HL-60 (cell line): Measurements from ENCODE around the gene PDRG1.

ENCODE experiments used
- DNase-seq, 2 experiments: peaks; one replicate each; pipeline ENCODE4 v3.0.0-alpha.2; 2010 to 2020; ENCODE audit warnings: low read depth in 1 of 2, low spot score in 1 of 2
- H3K27ac ChIP-seq: fragments of 250-450 bp; sonication (Bioruptor Pico); replicated peaks from 2 replicates; pipeline ENCODE4 v1.5.1; 2020; ENCODE audit warnings: mild to moderate bottlenecking, moderate library complexity
- H3K27me3 ChIP-seq: fragments of 250-450 bp; sonication (Bioruptor Pico); 2 replicates; pipeline ENCODE4 v1.5.1; 2021; ENCODE audit warnings: mild to moderate bottlenecking, moderate library complexity; ENCODE audit not compliant: insufficient read depth, poor library complexity, severe bottlenecking
- H3K4me3 ChIP-seq: replicated peaks from 2 replicates; pipeline ENCODE4 v1.5.1; 2011; ENCODE audit warnings: mild to moderate bottlenecking, control low read depth, low read length; ENCODE audit not compliant: insufficient read depth
- CTCF ChIP-seq: IDR thresholded peaks from one replicate; pipeline ENCODE4 v1.5.1; 2011; ENCODE audit warnings: low read length, control low read depth, inconsistent platforms; ENCODE audit not compliant: insufficient read depth
- GABPA ChIP-seq: IDR thresholded peaks from 2 replicates; pipeline ENCODE4 v1.6.1; 2012; ENCODE audit warnings: low read depth
- POLR2AphosphoS5 ChIP-seq: IDR thresholded peaks from 2 replicates; pipeline ENCODE4 v1.6.1; 2012; ENCODE audit warnings: low read depth
- REST ChIP-seq: IDR thresholded peaks from 2 replicates; pipeline ENCODE4 v1.6.1; 2012; ENCODE audit warnings: low read depth; ENCODE audit not compliant: insufficient replicate concordance
- SPI1 ChIP-seq: IDR thresholded peaks from 2 replicates; pipeline ENCODE4 v1.6.1; 2012; ENCODE audit warnings: low read depth, mild to moderate bottlenecking, borderline replicate concordance

PDRG1 gene

GRCh38 chr20:31907046-31907445 is 44.8 kb downstream of the PDRG1 start:
- H3K27me3 ChIP-seq = no peaks in the 10 kb centered on the region
- no peak for DNase-seq
- TF ChIP-seq POLR2AphosphoS5 (no peak), REST (no peak), GABPA (no peak), SPI1 (no peak), CTCF (no peak)
- H3K4me3 ChIP-seq = no peak overlapping the region
- no peak overlapping the region for H3K27ac ChIP-seq

GRCh38 chr20:31906001-31906400 is 45.8 kb downstream of the PDRG1 start:
- no peak for DNase-seq
- H3K4me3 ChIP-seq = no peak overlapping the region
- TF ChIP-seq CTCF (no peak), POLR2AphosphoS5 (no peak), REST (no peak), SPI1 (no peak), GABPA (no peak)
- no peak overlapping the region for H3K27ac ChIP-seq
- no peaks in the 10 kb centered on the region for H3K27me3 ChIP-seq

GRCh38 chr20:31903627-31904386 is 48.0 kb downstream of the PDRG1 start:
- Histone ChIP-seq H3K4me3 (no peak overlapping the region), H3K27me3 (peaks cover 1% of the 10 kb centered on the region), H3K27ac (no peak overlapping the region)
- TF ChIP-seq SPI1 (no peak), REST (no peak), POLR2AphosphoS5 (no peak), CTCF (no peak), GABPA (no peak)
- DNase-seq = no peak
